ENCODE measurements around the gene IMPDH2.

GRCh38 chr3:49034650-49035049, 5.5 kb upstream of the IMPDH2 start:
- TF ChIP-seq PATZ1 (CRISPR knock-in tag; IDR thresholded peaks at IDR 0.05; ENCODE audit: borderline replicate concordance) (no peak), ZFP3 (CRISPR knock-in tag; IDR thresholded peaks at IDR 0.05) (no peak), ZNF565 (CRISPR knock-in tag; conservative IDR thresholded peaks at IDR 0.05; ENCODE audit: low read depth) (no peak), RARB (CRISPR knock-in tag; IDR thresholded peaks at IDR 0.05) (no peak), CREB5 (CRISPR knock-in tag; IDR thresholded peaks at IDR 0.05; ENCODE audit: low read depth) (no peak), ISL1 (CRISPR knock-in tag; IDR thresholded peaks at IDR 0.05) (no peak), ZNF8 (CRISPR knock-in tag; IDR thresholded peaks at IDR 0.05) (no peak), POU6F1 (CRISPR knock-in tag; IDR thresholded peaks at IDR 0.05; ENCODE audit: borderline replicate concordance, low read depth) (no peak), ZFP30 (CRISPR knock-in tag; IDR thresholded peaks at IDR 0.05) (no peak), CSDC2 (CRISPR knock-in tag; IDR thresholded peaks at IDR 0.05) (no peak), ARNTL (CRISPR knock-in tag; IDR thresholded peaks at IDR 0.05; ENCODE audit: borderline replicate concordance, low read depth) (no peak), TCF4 (CRISPR knock-in tag; IDR thresholded peaks at IDR 0.05; ENCODE audit: borderline replicate concordance) (no peak), SNAI2 (CRISPR knock-in tag; IDR thresholded peaks at IDR 0.05) (no peak), PPARA (CRISPR knock-in tag; IDR thresholded peaks at IDR 0.05; ENCODE audit: borderline replicate concordance) (no peak)
